Ishikawa (cell line): ENCODE data around the gene EHMT2.

ENCODE experiments used
- CEBPB ChIP-seq: IDR thresholded peaks from 2 replicates; pipeline ENCODE4 v1.6.1; 2012
- CREB1 ChIP-seq: IDR thresholded peaks from 2 replicates; pipeline ENCODE4 v1.6.1; 2012; ENCODE audit warnings: low read depth
- EGR1 ChIP-seq: IDR thresholded peaks from 2 replicates; pipeline ENCODE4 v1.6.1; 2012
- EP300 ChIP-seq: IDR thresholded peaks from 2 replicates; pipeline ENCODE4 v1.6.1; 2012; ENCODE audit warnings: borderline replicate concordance
- FOXM1 ChIP-seq: IDR thresholded peaks from 2 replicates; pipeline ENCODE4 v1.6.1; 2012; ENCODE audit warnings: low read depth, borderline replicate concordance
- MAX ChIP-seq: IDR thresholded peaks from 2 replicates; pipeline ENCODE4 v1.6.1; 2012
- NFIC ChIP-seq: IDR thresholded peaks from 2 replicates; pipeline ENCODE4 v1.6.1; 2012
- RAD21 ChIP-seq: IDR thresholded peaks from 2 replicates; pipeline ENCODE4 v1.6.1; 2012; ENCODE audit warnings: low read depth
- REST ChIP-seq: IDR thresholded peaks from 2 replicates; pipeline ENCODE4 v1.6.1; 2012; ENCODE audit warnings: low read depth, mild to moderate bottlenecking
- TAF1 ChIP-seq: IDR thresholded peaks from 2 replicates; pipeline ENCODE4 v1.6.1; 2012; ENCODE audit warnings: low read depth, mild to moderate bottlenecking
- TCF12 ChIP-seq: IDR thresholded peaks from 2 replicates; pipeline ENCODE4 v1.6.1; 2012; ENCODE audit warnings: low read depth
- TEAD4 ChIP-seq: IDR thresholded peaks from 2 replicates; pipeline ENCODE4 v1.6.1; 2012
- USF1 ChIP-seq: IDR thresholded peaks from 2 replicates; pipeline ENCODE4 v1.6.1; 2012
- YY1 ChIP-seq: IDR thresholded peaks from 2 replicates; pipeline ENCODE4 v1.6.1; 2012; ENCODE audit warnings: low read depth
- ZBTB7A ChIP-seq: IDR thresholded peaks from 2 replicates; pipeline ENCODE4 v1.6.1; 2012; ENCODE audit warnings: low read depth

The EHMT2 gene

GRCh38 chr6:31861150-31861549, 36.3 kb downstream of the EHMT2 start:
- TF ChIP-seq TAF1 = no peak
- no peak for TF ChIP-seq EGR1
- TF ChIP-seq TCF12 = no peak
- TF ChIP-seq EP300 = no peak
- TF ChIP-seq CEBPB = no peak
- no peak for TF ChIP-seq FOXM1
- no peak for TF ChIP-seq CREB1
- no peak for TF ChIP-seq USF1
- TF ChIP-seq YY1 = no peak
- no peak for TF ChIP-seq MAX
- TF ChIP-seq ZBTB7A = no peak
- no peak for TF ChIP-seq TEAD4
- TF ChIP-seq NFIC = no peak
- TF ChIP-seq REST = no peak

- TF ChIP-seq TEAD4 (no peak), TCF12 (no peak), YY1 (no peak), CREB1 (no peak), ZBTB7A (no peak), REST (no peak), CEBPB (no peak), NFIC (no peak), MAX (no peak), USF1 (no peak), FOXM1 (no peak), RAD21 (no peak), EGR1 (no peak), TAF1 (no peak)
These were observed 37.1 kb downstream of the EHMT2 start for GRCh38 chr6:31860349-31860748.

GRCh38 chr6:31859923-31860322, 37.6 kb downstream of the EHMT2 start:
- TF ChIP-seq YY1 (no peak), NFIC (no peak), TCF12 (no peak), ZBTB7A (no peak), CEBPB (no peak), REST (no peak), FOXM1 (no peak)

- no peak for TF ChIP-seq USF1
- no peak for TF ChIP-seq TEAD4
- no peak for TF ChIP-seq MAX
- TF ChIP-seq REST = no peak
- no peak for TF ChIP-seq EP300
- TF ChIP-seq NFIC = no peak
- TF ChIP-seq ZBTB7A = no peak
- no peak for TF ChIP-seq TCF12
- no peak for TF ChIP-seq CREB1
- TF ChIP-seq EGR1 = no peak
- no peak for TF ChIP-seq TAF1
- TF ChIP-seq FOXM1 = no peak
- no peak for TF ChIP-seq RAD21
- TF ChIP-seq CEBPB = no peak
- no peak for TF ChIP-seq YY1
These were observed 38.8 kb downstream of the EHMT2 start for GRCh38 chr6:31858707-31859106.
